H1 (cell line): ENCODE results near the gene RELN. TPM values are rescaled to one million over a fixed set of nuclear protein-coding genes. Genes with fewer than 3 reads are reported as not detected.

Experiments
- HDAC6 ChIP-seq: IDR thresholded peaks from one replicate; pipeline ENCODE4 v1.7.1; 2012; ENCODE audit warnings: low read depth, mild to moderate bottlenecking, inconsistent platforms, low read length, moderate library complexity
- polyA plus RNA-seq, 7 experiments: library from polyadenylated mRNA; depleted of rRNA in 3 of 7; stranded (reverse) in 5 of 7; unstranded in 2 of 7; fragments of >200 nt in 5 of 7; fragments of 200-250 nt in 2 of 7; gene quantifications; 1 replicate in 5 of 7; 2 replicates in 1 of 7; 4 replicates in 1 of 7; pipeline versions ENCODE4 v1.2.1 to v1.2.3, GENCODE V29; 2011 to 2013; ENCODE audit warnings: missing spikeins in 2 of 7, mixed read lengths in 2 of 7
- total RNA-seq: library from RNA; stranded (reverse); fragmentation: NEBNext Ultra II Directional; extraction: Animal tissue kit (Norgen Biotek cat#: 25700); gene quantifications from 2 replicates; pipeline ENCODE4 v1.2.1, GENCODE V29; 2021

The RELN gene
- total and polyA plus RNA-seq, 2 of the 8 experiments (the other 6 are each of a cell fraction or from before 2014, with no cell fraction given), result 0.03 to 0.07 TPM

- TF ChIP-seq HDAC6, result no peak
Observed at GRCh38 chr7:103717574-103717973, 271.9 kb downstream of the RELN start (continued).
